ENCODE measurements around the gene USP14. TPM values are rescaled to one million over a fixed set of nuclear protein-coding genes. Genes with fewer than 3 reads are reported as not detected.
A peak's percentile ranks its signal among the peaks of the same experiment; 100 is the strongest.

The USP14 gene
- total RNA-seq, 1 experiment from 2014 or later = 13.1 TPM

GRCh38 chr18:154151-154550, 4.2 kb upstream of the USP14 start:
- Histone ChIP-seq H3K9me3 (no peaks in the 10 kb centered on the region), H3K36me3 (no peaks in the 10 kb centered on the region; the same call in none of the 2 replicates), H3K4me3 (no peak overlapping the region), H3K27me3 (no peaks in the 10 kb centered on the region)
- DNase-seq = no peak

GRCh38 chr18:155688-156087, 2.7 kb upstream of the USP14 start:
- Histone ChIP-seq H3K36me3 (peaks cover 9% of the 10 kb centered on the region), H3K9me3 (no peaks in the 10 kb centered on the region), H3K27me3 (no peaks in the 10 kb centered on the region), H3K4me3 (no peak overlapping the region)
- no peak for DNase-seq

GRCh38 chr18:156514-157230, 1.7 kb upstream of the USP14 start:
- H3K36me3 ChIP-seq = peaks cover 14% of the 10 kb centered on the region
- no peaks in the 10 kb centered on the region for H3K27me3 ChIP-seq
- DNase-seq = no peak
- H3K9me3 ChIP-seq = no peaks in the 10 kb centered on the region
- H3K4me3 ChIP-seq = no peak overlapping the region

GRCh38 chr18:159037-159652, 788 bp downstream of the USP14 start:
- Histone ChIP-seq H3K9me3 (no peaks in the 10 kb centered on the region), H3K27me3 (no peaks in the 10 kb centered on the region), H3K4me3 (peak overlapping the region; percentile 67), H3K36me3 (peaks cover 29% of the 10 kb centered on the region)
- no peak for DNase-seq

- Histone ChIP-seq H3K9me3 (no peaks in the 10 kb centered on the region), H3K27me3 (no peaks in the 10 kb centered on the region), H3K36me3 (peaks cover 37% of the 10 kb centered on the region), H3K4me3 (peak overlapping the region; percentile 67)
- DNase-seq = no peak
Measured at GRCh38 chr18:159933-160332, 1.6 kb downstream of the USP14 start.

- H3K9me3 ChIP-seq = no peaks in the 10 kb centered on the region
- no peak overlapping the region for H3K4me3 ChIP-seq
- H3K27me3 ChIP-seq = no peaks in the 10 kb centered on the region
- DNase-seq = no peak
- H3K36me3 ChIP-seq = peaks cover 48% of the 10 kb centered on the region
Measured at GRCh38 chr18:160831-161570, 2.6 kb downstream of the USP14 start.

GRCh38 chr18:172361-172760, 14.0 kb downstream of the USP14 start:
- no peak overlapping the region for H3K4me3 ChIP-seq
- no peak for DNase-seq
- no peaks in the 10 kb centered on the region for H3K27me3 ChIP-seq
- peaks cover 32% of the 10 kb centered on the region for H3K36me3 ChIP-seq
- H3K9me3 ChIP-seq = no peaks in the 10 kb centered on the region

- peaks cover 32% of the 10 kb centered on the region for H3K36me3 ChIP-seq
- DNase-seq = no peak
- no peak overlapping the region for H3K4me3 ChIP-seq
- no peaks in the 10 kb centered on the region for H3K27me3 ChIP-seq
- H3K9me3 ChIP-seq = no peaks in the 10 kb centered on the region
Measured at GRCh38 chr18:179499-179898, 21.1 kb downstream of the USP14 start.

GRCh38 chr18:181711-182110, 23.4 kb downstream of the USP14 start:
- Histone ChIP-seq H3K36me3 (peaks cover 30% of the 10 kb centered on the region), H3K9me3 (no peaks in the 10 kb centered on the region), H3K27me3 (no peaks in the 10 kb centered on the region), H3K4me3 (no peak overlapping the region)
- no peak for DNase-seq

GRCh38 chr18:183769-184168, 25.4 kb downstream of the USP14 start:
- Histone ChIP-seq H3K9me3 (no peaks in the 10 kb centered on the region), H3K36me3 (peaks cover 31% of the 10 kb centered on the region), H3K27me3 (no peaks in the 10 kb centered on the region), H3K4me3 (no peak overlapping the region)
- DNase-seq = no peak

GRCh38 chr18:189254-189653, 30.9 kb downstream of the USP14 start:
- no peak for DNase-seq
- Histone ChIP-seq H3K9me3 (no peaks in the 10 kb centered on the region), H3K4me3 (no peak overlapping the region), H3K36me3 (peaks cover 23% of the 10 kb centered on the region), H3K27me3 (no peaks in the 10 kb centered on the region)

- no peaks in the 10 kb centered on the region for H3K9me3 ChIP-seq
- no peak overlapping the region for H3K4me3 ChIP-seq
- peaks cover 32% of the 10 kb centered on the region for H3K36me3 ChIP-seq
- no peak for DNase-seq
- no peaks in the 10 kb centered on the region for H3K27me3 ChIP-seq
Measured at GRCh38 chr18:191725-192124, 33.4 kb downstream of the USP14 start.

GRCh38 chr18:192801-193200, 34.4 kb downstream of the USP14 start:
- Histone ChIP-seq H3K4me3 (no peak overlapping the region), H3K27me3 (no peaks in the 10 kb centered on the region), H3K36me3 (peaks cover 39% of the 10 kb centered on the region), H3K9me3 (no peaks in the 10 kb centered on the region)
- no peak for DNase-seq

- Histone ChIP-seq H3K36me3 (peaks cover 63% of the 10 kb centered on the region), H3K9me3 (no peaks in the 10 kb centered on the region), H3K4me3 (no peak overlapping the region), H3K27me3 (no peaks in the 10 kb centered on the region)
- DNase-seq = no peak
Measured at GRCh38 chr18:195651-196050, 37.3 kb downstream of the USP14 start.

- Histone ChIP-seq H3K27me3 (no peaks in the 10 kb centered on the region), H3K4me3 (no peak overlapping the region), H3K36me3 (peaks cover 64% of the 10 kb centered on the region), H3K9me3 (no peaks in the 10 kb centered on the region)
- no peak for DNase-seq
Measured at GRCh38 chr18:199214-199613, 40.9 kb downstream of the USP14 start.

GRCh38 chr18:199768-200167, 41.4 kb downstream of the USP14 start:
- H3K4me3 ChIP-seq = no peak overlapping the region
- H3K9me3 ChIP-seq = no peaks in the 10 kb centered on the region
- peaks cover 69% of the 10 kb centered on the region for H3K36me3 ChIP-seq
- H3K27me3 ChIP-seq = no peaks in the 10 kb centered on the region
- no peak for DNase-seq

- Histone ChIP-seq H3K4me3 (no peak overlapping the region), H3K36me3 (peaks cover 81% of the 10 kb centered on the region), H3K27me3 (no peaks in the 10 kb centered on the region), H3K9me3 (no peaks in the 10 kb centered on the region)
- no peak for DNase-seq
Measured at GRCh38 chr18:210075-210474, 51.7 kb downstream of the USP14 start.

GRCh38 chr18:210733-211132, 52.4 kb downstream of the USP14 start:
- no peak overlapping the region for H3K4me3 ChIP-seq
- H3K9me3 ChIP-seq = no peaks in the 10 kb centered on the region
- no peak for DNase-seq
- peaks cover 81% of the 10 kb centered on the region for H3K36me3 ChIP-seq
- no peaks in the 10 kb centered on the region for H3K27me3 ChIP-seq

Data from MG63 (cell line).